Neural progenitor cell (in vitro differentiated cells): ENCODE data around the gene OR2W1. TPM values are rescaled to one million over a fixed set of nuclear protein-coding genes. Genes with fewer than 3 reads are reported as not detected.

Source experiments
- DNase-seq: peaks from one replicate; pipeline ENCODE4 v3.0.0-alpha.2; 2016; ENCODE audit warnings: low spot score
- H2AFZ ChIP-seq: fragments of 200-600 bp; sonication (generic); replicated peaks from 2 replicates; pipeline ENCODE4 v1.6.1; 2016; ENCODE audit warnings: antibody characterized with exemption
- H3F3A ChIP-seq: fragments of 200-600 bp; sonication (generic); 2 replicates; pipeline ENCODE4 v1.6.1; 2016; ENCODE audit warnings: antibody characterized with exemption, low read depth
- H3K27ac ChIP-seq: fragments of 200-600 bp; sonication (generic); 2 replicates; pipeline ENCODE4 v1.5.1; 2016; ENCODE audit warnings: mild to moderate bottlenecking
- H3K27me3 ChIP-seq: fragments of 200-600 bp; sonication (generic); 2 replicates; pipeline ENCODE4 v1.6.1; 2016; ENCODE audit warnings: mild to moderate bottlenecking, moderate library complexity
- H3K36me3 ChIP-seq: fragments of 200-600 bp; sonication (generic); 2 replicates; pipeline ENCODE4 v1.5.1; 2016
- H3K4me1 ChIP-seq: fragments of 200-600 bp; sonication (generic); 2 replicates; pipeline ENCODE4 v1.6.1; 2016; ENCODE audit warnings: mixed run types
- H3K4me2 ChIP-seq: fragments of 200-600 bp; sonication (generic); 2 replicates; pipeline ENCODE4 v1.6.1; 2016
- H3K4me3 ChIP-seq: fragments of 200-600 bp; sonication (generic); 2 replicates; pipeline ENCODE4 v1.5.1; 2016
- H3K79me2 ChIP-seq: fragments of 200-600 bp; sonication (generic); 2 replicates; pipeline ENCODE4 v1.6.1; 2016; ENCODE audit warnings: low read depth
- H3K9ac ChIP-seq: fragments of 200-600 bp; sonication (generic); 2 replicates; pipeline ENCODE4 v1.6.1; 2016
- H3K9me3 ChIP-seq: fragments of 200-600 bp; sonication (generic); 2 replicates; pipeline ENCODE4 v1.5.1; 2016; ENCODE audit warnings: low read depth
- H4K20me1 ChIP-seq: fragments of 200-600 bp; sonication (generic); 2 replicates; pipeline ENCODE4 v1.6.1; 2016; ENCODE audit warnings: low read depth
- H3K27ac Mint-ChIP-seq: 3 replicates; pipeline ENCODE4 v1.8.0; 2021; ENCODE audit warnings: mixed read lengths
- H3K27me3 Mint-ChIP-seq: 2 replicates; pipeline ENCODE4 v1.8.0; 2022; ENCODE audit warnings: low read depth, mild to moderate bottlenecking, inconsistent platforms, moderate library complexity, mixed read lengths; ENCODE audit not compliant: insufficient read depth
- H3K36me3 Mint-ChIP-seq: 3 replicates; pipeline ENCODE4 v1.8.0; 2021; ENCODE audit warnings: mixed read lengths
- H3K4me1 Mint-ChIP-seq: 3 replicates; pipeline ENCODE4 v1.8.0; 2021; ENCODE audit warnings: mixed read lengths
- H3K4me3 Mint-ChIP-seq: 3 replicates; pipeline ENCODE4 v1.8.0; 2021; ENCODE audit warnings: mild to moderate bottlenecking, moderate library complexity, mixed read lengths
- H3K9me3 Mint-ChIP-seq: 3 replicates; pipeline ENCODE4 v1.8.0; 2020; ENCODE audit warnings: mixed read lengths
- CTCF ChIP-seq: fragments of 200-600 bp; sonication (generic); IDR thresholded peaks from 2 replicates; pipeline ENCODE4 v1.5.1; 2017; ENCODE audit warnings: antibody characterized with exemption, mild to moderate bottlenecking
- EZH2 ChIP-seq: fragments of 200-600 bp; sonication (generic); IDR thresholded peaks from 2 replicates; pipeline ENCODE4 v1.6.1; 2017; ENCODE audit warnings: antibody characterized with exemption, mild to moderate bottlenecking, moderate library complexity
- EZH2phosphoT487 ChIP-seq: fragments of 200-600 bp; sonication (generic); IDR thresholded peaks from 2 replicates; pipeline ENCODE4 v1.6.1; 2017; ENCODE audit warnings: antibody characterized with exemption
- total RNA-seq: library from RNA; depleted of rRNA; stranded (reverse); fragments of >200 nt; gene quantifications from 2 replicates; pipeline ENCODE4 v1.2.3, GENCODE V29; 2015; ENCODE audit warnings: low replicate concordance

OR2W1 gene
- total RNA-seq, 1 donor from 2014 or later, result not detected

- no peaks in the 10 kb centered on the region for H3K4me1 Mint-ChIP-seq
- H3K27ac ChIP-seq, result no peak overlapping the region
- H3K27me3 Mint-ChIP-seq, result peaks cover 2% of the 10 kb centered on the region
- H3K27ac Mint-ChIP-seq, result no peak overlapping the region
- no peaks in the 10 kb centered on the region for H3K9me3 ChIP-seq
- H3K4me2 ChIP-seq, result no peak overlapping the region
- H3K4me3 ChIP-seq, result no peak overlapping the region
- no peaks in the 10 kb centered on the region for H3K36me3 ChIP-seq
- TF ChIP-seq CTCF (no peak), EZH2 (no peak), EZH2phosphoT487 (no peak)
- no peak overlapping the region for H2AFZ ChIP-seq
- H3K9me3 Mint-ChIP-seq, result no peaks in the 10 kb centered on the region
- no peak for DNase-seq
- H3F3A ChIP-seq, result no peaks in the 10 kb centered on the region
- H3K4me1 ChIP-seq, result no peaks in the 10 kb centered on the region
- H3K27me3 ChIP-seq, result no peaks in the 10 kb centered on the region
- no peak overlapping the region for H3K9ac ChIP-seq
- no peaks in the 10 kb centered on the region for H3K36me3 Mint-ChIP-seq
- no peak overlapping the region for H3K4me3 Mint-ChIP-seq
- H4K20me1 ChIP-seq, result no peaks in the 10 kb centered on the region
- no peaks in the 10 kb centered on the region for H3K79me2 ChIP-seq
Measured at GRCh38 chr6:28995093-28995650, 49.8 kb downstream of the OR2W1 start.

Other genes starting within 250 kb of the OR2W1 start
- 69.0 and 94.5 TPM in 2 replicates for gene TRIM27, start 121.2 kb downstream of the OR2W1 start, total RNA-seq
- gene ZNF311, start 39.9 kb downstream of the OR2W1 start, total RNA-seq, result 1.9 and 2.0 TPM in 2 replicates
- not detected in 2 replicates for gene OR2B3, start 42.1 kb upstream of the OR2W1 start, total RNA-seq
- not detected in 2 replicates for gene OR2J1, start 54.3 kb upstream of the OR2W1 start, total RNA-seq
- gene OR2J3, start 62.9 kb upstream of the OR2W1 start, total RNA-seq, result 0.04 TPM in 1 of 2 replicates, not detected in the other
- 0.09 TPM in 1 of 2 replicates, not detected in the other for gene OR2J2, start 125.7 kb upstream of the OR2W1 start, total RNA-seq